Right atrium auricular region (tissue), 2 donors: ENCODE results near the gene FRMPD4. TPM values are rescaled to one million over a fixed set of nuclear protein-coding genes. Genes with fewer than 3 reads are reported as not detected.
"Not testable (repeated sequence)": the region's sequence is repeated elsewhere in the genome, so short reads cannot be mapped to it uniquely, and the experiment has no call there.

Experiments used
- DNase-seq: peaks from one replicate; pipeline ENCODE4 v3.0.0-alpha.2; 2019; ENCODE audit warnings: low spot score
- H3K27ac ChIP-seq, 2 donors: fragments of 200-600 bp; sonication (generic); 1 replicate in 1 of 2; 2 replicates in 1 of 2; pipeline ENCODE4 v1.5.1; 2016 to 2019
- H3K27me3 ChIP-seq, 2 donors: fragments of 200-600 bp; sonication (generic); one replicate each; pipeline versions ENCODE4 v1.5.1 to v1.6.0; 2017 to 2019
- H3K36me3 ChIP-seq: fragments of 200-600 bp; sonication (generic); one replicate; pipeline ENCODE4 v1.5.1; 2016
- H3K4me1 ChIP-seq, 2 donors: fragments of 200-600 bp; sonication (generic); one replicate each; pipeline versions ENCODE4 v1.5.1 to v1.6.0; 2017 to 2019
- H3K4me3 ChIP-seq, 2 donors: fragments of 200-600 bp; sonication (generic); 1 replicate in 1 of 2; 2 replicates in 1 of 2; pipeline ENCODE4 v1.5.1; 2017 to 2019; ENCODE audit warnings: mild to moderate bottlenecking in 1 of 2, moderate library complexity in 1 of 2
- H3K9me3 ChIP-seq, 2 donors: fragments of 200-600 bp; sonication (generic); one replicate each; pipeline ENCODE4 v1.5.1; 2019
- total RNA-seq, 2 donors: library from RNA; depleted of rRNA; stranded (reverse); fragments of >200 nt; gene quantifications; one replicate each; pipeline ENCODE4 v1.1.0, GENCODE V29; 2016
- TF ChIP-seq, protein P1 (sequence below), 2 donors: fragments of 200-600 bp; sonication (generic); IDR thresholded peaks; one replicate each; pipeline ENCODE4 v1.5.1; 2019; ENCODE audit warnings: antibody characterized with exemption in 2 of 2

Gene FRMPD4
- total RNA-seq, 2 donors from 2014 or later: 1.2 to 1.3 TPM

DNA sequence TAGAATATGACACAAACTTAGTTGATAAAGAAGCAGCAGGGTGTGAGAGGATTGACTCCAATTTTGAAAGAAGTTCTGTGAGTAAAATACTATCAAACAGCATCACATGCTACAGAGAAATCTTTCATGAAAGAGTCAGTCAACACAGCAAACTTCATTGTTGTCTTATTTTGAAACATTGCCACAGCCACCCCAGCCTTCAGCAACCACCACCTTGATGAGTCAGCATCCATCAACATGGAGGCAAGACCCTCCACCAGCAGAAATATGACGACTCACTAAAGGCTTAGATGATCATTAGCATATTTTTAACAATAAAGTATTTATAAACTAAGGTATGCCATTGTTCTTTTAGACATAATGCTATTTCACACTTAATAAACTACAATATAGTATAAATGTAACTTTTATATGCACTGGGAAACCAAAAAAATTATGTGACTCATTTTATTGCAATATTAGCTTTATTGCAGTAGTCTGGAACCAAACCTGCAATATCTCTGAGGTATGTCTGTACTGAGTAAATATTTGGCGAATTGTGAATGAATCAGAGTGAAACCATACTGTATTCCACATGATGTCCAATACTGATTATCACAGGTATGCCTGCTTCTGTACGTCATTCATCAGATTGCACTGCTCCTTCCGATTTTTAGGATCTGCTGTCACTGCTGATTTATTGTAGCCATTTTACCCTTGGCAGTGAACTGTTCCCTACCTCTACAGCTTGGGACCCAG is 11.6 kb downstream of the FRMPD4 start:
- no peak overlapping the region for H3K27ac ChIP-seq
- DNase-seq: no peak
- TF ChIP-seq, protein P1, sequence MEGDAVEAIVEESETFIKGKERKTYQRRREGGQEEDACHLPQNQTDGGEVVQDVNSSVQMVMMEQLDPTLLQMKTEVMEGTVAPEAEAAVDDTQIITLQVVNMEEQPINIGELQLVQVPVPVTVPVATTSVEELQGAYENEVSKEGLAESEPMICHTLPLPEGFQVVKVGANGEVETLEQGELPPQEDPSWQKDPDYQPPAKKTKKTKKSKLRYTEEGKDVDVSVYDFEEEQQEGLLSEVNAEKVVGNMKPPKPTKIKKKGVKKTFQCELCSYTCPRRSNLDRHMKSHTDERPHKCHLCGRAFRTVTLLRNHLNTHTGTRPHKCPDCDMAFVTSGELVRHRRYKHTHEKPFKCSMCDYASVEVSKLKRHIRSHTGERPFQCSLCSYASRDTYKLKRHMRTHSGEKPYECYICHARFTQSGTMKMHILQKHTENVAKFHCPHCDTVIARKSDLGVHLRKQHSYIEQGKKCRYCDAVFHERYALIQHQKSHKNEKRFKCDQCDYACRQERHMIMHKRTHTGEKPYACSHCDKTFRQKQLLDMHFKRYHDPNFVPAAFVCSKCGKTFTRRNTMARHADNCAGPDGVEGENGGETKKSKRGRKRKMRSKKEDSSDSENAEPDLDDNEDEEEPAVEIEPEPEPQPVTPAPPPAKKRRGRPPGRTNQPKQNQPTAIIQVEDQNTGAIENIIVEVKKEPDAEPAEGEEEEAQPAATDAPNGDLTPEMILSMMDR (IDR thresholded peaks at IDR 0.05): no peak
- H3K4me3 ChIP-seq: no peak overlapping the region
- H3K9me3 ChIP-seq: no peaks in the 10 kb centered on the region
- no peaks in the 10 kb centered on the region for H3K27me3 ChIP-seq
- H3K4me1 ChIP-seq: no peaks in the 10 kb centered on the region
- no peaks in the 10 kb centered on the region for H3K36me3 ChIP-seq

DNA sequence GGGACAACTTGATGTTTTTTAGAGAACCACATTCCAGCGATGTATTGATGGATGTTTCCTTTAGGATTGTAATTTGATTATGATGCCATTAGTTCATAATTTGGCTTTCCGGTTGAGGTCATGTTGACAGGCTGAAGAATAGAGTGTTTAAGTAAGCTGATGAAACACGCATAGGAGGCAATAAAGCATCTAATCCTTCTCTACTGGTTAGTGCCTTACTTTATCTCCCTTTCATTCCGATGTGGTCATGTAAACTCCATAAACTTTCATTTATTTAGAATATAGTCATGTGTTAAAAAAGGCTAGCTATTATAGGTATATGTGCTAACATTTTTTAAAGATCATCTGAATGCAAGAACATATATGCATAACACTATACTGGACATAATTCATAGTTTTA is 15.0 kb downstream of the FRMPD4 start:
- TF ChIP-seq, protein P1 (IDR thresholded peaks at IDR 0.05): no peak
- no peaks in the 10 kb centered on the region for H3K36me3 ChIP-seq
- H3K27ac ChIP-seq: no peak overlapping the region
- no peak for DNase-seq
- no peaks in the 10 kb centered on the region for H3K4me1 ChIP-seq
- no peak overlapping the region for H3K4me3 ChIP-seq
- no peaks in the 10 kb centered on the region for H3K9me3 ChIP-seq
- no peaks in the 10 kb centered on the region for H3K27me3 ChIP-seq

DNA sequence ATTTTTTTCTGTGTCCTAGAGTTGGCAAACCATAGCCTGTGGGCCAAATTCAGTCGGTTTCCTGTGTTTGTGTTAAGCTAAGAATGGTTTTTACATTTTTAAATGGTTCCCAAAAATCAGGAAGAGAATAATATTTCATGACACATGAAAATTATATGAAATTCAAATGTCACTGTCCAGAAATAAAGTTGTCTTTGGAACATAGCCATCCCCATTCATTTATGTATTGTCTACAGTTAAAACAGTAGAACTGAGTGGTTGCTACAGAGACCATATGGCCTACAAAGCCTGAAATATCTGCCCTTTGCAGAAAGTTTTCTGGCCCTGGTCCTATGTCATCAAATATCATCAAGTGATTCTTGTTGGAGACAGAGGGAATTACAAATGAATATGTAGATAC is 15.5 kb downstream of the FRMPD4 start:
- Histone ChIP-seq H3K9me3 (no peaks in the 10 kb centered on the region), H3K27ac (no peak overlapping the region), H3K4me3 (no peak overlapping the region), H3K36me3 (no peaks in the 10 kb centered on the region), H3K4me1 (no peaks in the 10 kb centered on the region), H3K27me3 (no peaks in the 10 kb centered on the region)
- TF ChIP-seq, protein P1 (IDR thresholded peaks at IDR 0.05): no peak
- no peak for DNase-seq

DNA sequence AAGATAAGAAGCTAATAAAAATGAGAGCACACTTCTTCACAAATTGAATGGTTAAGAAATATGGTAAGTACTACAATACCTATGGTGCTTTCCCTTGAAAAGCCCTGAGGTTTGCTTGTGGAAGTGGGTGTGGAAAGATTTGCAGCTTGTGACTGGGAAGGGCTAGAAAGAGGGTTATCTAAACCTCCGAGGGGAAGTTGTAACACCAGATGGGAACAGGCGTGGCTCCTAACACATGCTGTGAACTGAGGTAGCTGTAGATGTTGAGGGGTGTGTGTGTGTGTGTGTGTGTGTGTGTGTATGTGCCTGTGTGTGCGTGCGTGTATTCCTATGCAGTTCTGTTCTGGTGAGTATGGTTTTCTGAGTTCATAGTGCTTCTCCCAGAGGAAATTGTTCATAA is 21.5 kb downstream of the FRMPD4 start:
- Histone ChIP-seq H3K4me1 (no peaks in the 10 kb centered on the region), H3K36me3 (no peaks in the 10 kb centered on the region), H3K9me3 (no peaks in the 10 kb centered on the region), H3K27me3 (no peaks in the 10 kb centered on the region), H3K4me3 (no peak overlapping the region), H3K27ac (no peak overlapping the region)
- TF ChIP-seq, protein P1 (IDR thresholded peaks at IDR 0.05): no peak
- DNase-seq: no peak

DNA sequence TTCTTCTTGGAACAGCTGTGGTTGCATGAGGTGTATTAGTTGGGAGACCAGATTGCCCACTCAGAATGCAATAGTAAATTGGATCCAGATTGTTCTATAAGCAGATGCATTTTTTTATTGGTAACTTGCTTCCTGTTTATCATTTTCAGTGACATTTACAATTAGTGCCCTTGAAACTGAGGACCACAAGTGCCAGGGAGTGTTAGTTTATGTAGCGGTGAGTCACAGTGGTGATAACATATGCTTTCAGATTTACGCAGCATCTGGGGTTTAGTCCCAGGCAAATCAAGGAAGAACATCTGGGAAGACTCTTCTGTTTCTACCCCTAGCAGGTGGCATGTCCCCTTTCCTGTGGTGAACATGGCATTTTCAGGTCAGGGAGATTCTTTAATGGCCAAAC is 24.1 kb downstream of the FRMPD4 start:
- Histone ChIP-seq H3K9me3 (no peaks in the 10 kb centered on the region), H3K36me3 (no peaks in the 10 kb centered on the region), H3K27me3 (no peaks in the 10 kb centered on the region), H3K4me3 (no peak overlapping the region), H3K4me1 (no peaks in the 10 kb centered on the region), H3K27ac (no peak overlapping the region)
- TF ChIP-seq, protein P1 (IDR thresholded peaks at IDR 0.05): no peak
- DNase-seq: no peak

DNA sequence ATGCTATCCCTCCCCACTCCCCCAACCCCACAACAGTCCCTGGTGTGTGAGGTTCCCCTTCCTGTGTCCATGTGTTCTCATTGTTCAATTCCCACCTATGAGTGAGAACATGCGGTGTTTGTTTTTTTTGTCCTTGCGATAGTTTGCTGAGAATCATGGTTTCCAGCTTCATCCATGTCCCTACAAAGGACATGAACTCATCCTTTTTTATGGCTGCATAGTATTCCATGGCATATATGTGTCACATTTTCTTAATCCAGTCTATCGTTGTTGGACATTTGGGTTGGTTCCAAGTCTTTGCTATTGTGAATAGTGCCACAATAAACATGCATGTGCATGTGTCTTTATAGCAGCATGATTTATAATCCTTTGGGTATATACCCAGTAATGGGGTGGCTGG is 25.9 kb downstream of the FRMPD4 start:
- not testable (repeated sequence) for H3K27me3 ChIP-seq, H3K27ac ChIP-seq, H3K4me1 ChIP-seq, H3K4me3 ChIP-seq, DNase-seq, H3K36me3 ChIP-seq, H3K9me3 ChIP-seq
